NCI-H1930 (cell line): ENCODE results near the gene ATF7IP2.
"Not testable (repeated sequence)": the region's sequence is repeated elsewhere in the genome, so short reads cannot be mapped to it uniquely, and the experiment has no call there.

ENCODE experiments used
- DNase-seq, 2 experiments: peaks; one replicate each; lab custom pipeline; 2025; lab: John Stamatoyannopoulos, UW

ATF7IP2 gene

GRCh38 chr16:10385725-10386516, at the start of gene ATF7IP2:
Gene ATF7IP2 (plus strand): TSS chr16:10386061. CDS start chr16:10430621, 44,560 bp downstream.
- peak in 1 of 2 experiments; percentile 14 for DNase-seq

- no peak for DNase-seq
Measured at GRCh38 chr16:10338426-10338825, 47.4 kb upstream of the ATF7IP2 start.

- DNase-seq, result no peak
Measured at GRCh38 chr16:10339777-10340732, 45.8 kb upstream of the ATF7IP2 start.

GRCh38 chr16:10343124-10343760, 42.6 kb upstream of the ATF7IP2 start:
- DNase-seq, result no peak

GRCh38 chr16:10344699-10345098, 41.2 kb upstream of the ATF7IP2 start:
- DNase-seq, result not testable (repeated sequence)

GRCh38 chr16:10345629-10346028, 40.2 kb upstream of the ATF7IP2 start:
- DNase-seq, result no peak

- no peak for DNase-seq
Measured at GRCh38 chr16:10349851-10350250, 36.0 kb upstream of the ATF7IP2 start.

GRCh38 chr16:10352262-10352661, 33.6 kb upstream of the ATF7IP2 start:
- no peak for DNase-seq

- no peak for DNase-seq
Measured at GRCh38 chr16:10355589-10355988, 30.3 kb upstream of the ATF7IP2 start.

- DNase-seq, result no peak
Measured at GRCh38 chr16:10356870-10357842, 28.7 kb upstream of the ATF7IP2 start.

- DNase-seq, result not testable (repeated sequence)
Measured at GRCh38 chr16:10361747-10362076, 24.1 kb upstream of the ATF7IP2 start.

GRCh38 chr16:10362077-10362863, 23.6 kb upstream of the ATF7IP2 start:
- no peak for DNase-seq

GRCh38 chr16:10362864-10363197, 23.0 kb upstream of the ATF7IP2 start:
- not testable (repeated sequence) for DNase-seq

- not testable (repeated sequence) for DNase-seq
Measured at GRCh38 chr16:10366619-10367018, 19.2 kb upstream of the ATF7IP2 start.

- no peak for DNase-seq
Measured at GRCh38 chr16:10367616-10368188, 18.2 kb upstream of the ATF7IP2 start.

- DNase-seq, result no peak
Measured at GRCh38 chr16:10368969-10369551, 16.8 kb upstream of the ATF7IP2 start.

GRCh38 chr16:10370096-10370726, 15.7 kb upstream of the ATF7IP2 start:
- no peak for DNase-seq

GRCh38 chr16:10371592-10371991, 14.3 kb upstream of the ATF7IP2 start:
- no peak for DNase-seq

GRCh38 chr16:10373556-10373955, 12.3 kb upstream of the ATF7IP2 start:
- no peak for DNase-seq
